ENCODE results near the gene XRCC1. TPM values are rescaled to one million over a fixed set of nuclear protein-coding genes. Genes with fewer than 3 reads are reported as not detected.
"Not testable (repeated sequence)": the region's sequence is repeated elsewhere in the genome, so short reads cannot be mapped to it uniquely, and the experiment has no call there.

The XRCC1 gene
- total RNA-seq, 2 experiments from 2014 or later, result 47.7 to 50.6 TPM

DNA sequence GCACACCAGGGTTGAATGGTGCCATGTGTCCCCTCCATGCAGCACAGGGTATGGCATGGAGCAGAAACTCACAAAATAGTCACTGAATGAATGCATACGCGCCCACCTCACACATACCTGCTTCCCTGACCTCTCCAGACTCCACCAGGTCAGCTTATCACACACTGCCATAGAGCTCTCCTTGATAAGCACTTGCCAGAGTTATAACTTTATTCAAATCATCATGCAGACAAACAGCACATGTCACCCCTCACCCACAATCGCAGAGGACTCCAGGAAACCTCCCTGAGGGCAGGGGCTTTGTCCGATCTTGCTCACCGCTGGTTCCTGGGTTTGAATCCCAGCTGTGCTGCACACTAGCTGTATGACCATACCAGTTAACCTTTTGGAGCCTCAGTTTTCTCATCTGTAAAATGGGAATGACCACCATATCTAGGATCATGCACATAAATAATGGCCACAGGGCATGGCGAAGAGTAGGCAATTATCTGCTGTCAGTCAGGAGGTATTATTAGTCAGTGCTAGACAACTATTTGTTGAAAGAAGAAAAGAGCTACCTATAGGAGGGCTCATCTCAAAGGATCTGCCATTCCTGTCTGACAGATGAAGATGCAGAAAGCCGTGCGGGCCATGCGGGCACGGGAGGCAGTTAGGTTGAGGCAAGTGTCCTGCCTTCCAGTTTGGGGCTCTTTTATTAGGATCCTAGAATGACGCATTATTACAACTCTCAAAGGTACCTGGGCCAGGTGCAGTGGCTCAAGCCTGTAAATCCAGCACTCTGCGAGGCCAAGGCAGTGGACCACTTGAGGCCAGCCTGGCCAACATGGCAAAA, 14.0 kb downstream of the XRCC1 start:
- peak overlapping the region; percentile 92 for H3K27ac Mint-ChIP-seq
- peaks cover 34% of the 10 kb centered on the region for H3K4me1 Mint-ChIP-seq

GRCh38 chr19:43560687-43561086, 14.6 kb downstream of the XRCC1 start:
- peaks cover 36% of the 10 kb centered on the region for H3K4me1 Mint-ChIP-seq
- CTCF ChIA-PET, result interaction anchor here (2.7 to 9.2 kb wide), 2 partner anchors 34 to 35 kb away, joined by 23 to 173 read pairs; partner anchors contain the start of genes IRGQ and ZNF576

More for the DNA sequence above, 14.0 kb downstream of the XRCC1 start:
- H3K27me3 Mint-ChIP-seq, result no peaks in the 10 kb centered on the region
- DNase-seq, result no peak
- CTCF ChIA-PET, result interaction anchor here (2.7 kb wide), 1 partner anchor 33 kb away, joined by 23 read pairs; the partner anchor contains the start of gene IRGQ
- ATAC-seq, result no peak
- no peaks in the 10 kb centered on the region for H3K9me3 Mint-ChIP-seq (ENCODE audit: low read depth)
- peaks cover 25% of the 10 kb centered on the region for H3K36me3 Mint-ChIP-seq
- H3K4me3 Mint-ChIP-seq, result no peak overlapping the region

GRCh38 chr19:43555185-43555770, 20.0 kb downstream of the XRCC1 start:
- Mint-ChIP-seq H3K36me3 (peaks cover 15% of the 10 kb centered on the region), H3K4me3 (no peak overlapping the region), H3K4me1 (peaks cover 11% of the 10 kb centered on the region), H3K9me3 (ENCODE audit: low read depth) (no peaks in the 10 kb centered on the region), H3K27me3 (no peaks in the 10 kb centered on the region), H3K27ac (peak overlapping the region; percentile 61)
- DNase-seq, result peak; percentile 89
- CTCF ChIA-PET, result interaction anchor here (0.7 to 9.2 kb wide), 30 partner anchors 10 to 254 kb away, joined by 3 to 173 read pairs (median 6); partner anchors contain the start of genes IRGQ, PINLYP, PLAUR and SMG9
- ATAC-seq, result peak; percentile 94

More at GRCh38 chr19:43560687-43561086, 14.6 kb downstream of the XRCC1 start:
- ATAC-seq, result no peak
- peaks cover 25% of the 10 kb centered on the region for H3K36me3 Mint-ChIP-seq
- DNase-seq, result no peak
- no peaks in the 10 kb centered on the region for H3K9me3 Mint-ChIP-seq (ENCODE audit: low read depth)
- peak overlapping the region; percentile 22 for H3K27ac Mint-ChIP-seq
- H3K4me3 Mint-ChIP-seq, result no peak overlapping the region
- no peaks in the 10 kb centered on the region for H3K27me3 Mint-ChIP-seq

GRCh38 chr19:43554317-43554895, 20.9 kb downstream of the XRCC1 start:
- peaks cover 13% of the 10 kb centered on the region for H3K36me3 Mint-ChIP-seq
- H3K4me1 Mint-ChIP-seq, result peaks cover 11% of the 10 kb centered on the region
- no peak overlapping the region for H3K4me3 Mint-ChIP-seq
- H3K27me3 Mint-ChIP-seq, result no peaks in the 10 kb centered on the region
- DNase-seq (no peak), ATAC-seq (no peak)
- H3K9me3 Mint-ChIP-seq (ENCODE audit: low read depth), result no peaks in the 10 kb centered on the region
- peak overlapping the region; percentile 29 for H3K27ac Mint-ChIP-seq
- CTCF ChIA-PET, result interaction anchor here (1.0 to 9.2 kb wide), 24 partner anchors 9 to 255 kb away, joined by 3 to 173 read pairs (median 8); partner anchors contain the start of genes IRGQ, PINLYP, SMG9 and XRCC1

GRCh38 chr19:43553656-43554055, 21.7 kb downstream of the XRCC1 start:
- no peaks in the 10 kb centered on the region for H3K27me3 Mint-ChIP-seq

GRCh38 chr19:43552616-43553015, 22.7 kb downstream of the XRCC1 start:
- CTCF ChIA-PET, result interaction anchor here (1.2 to 9.2 kb wide), 4 partner anchors 11 to 106 kb away, joined by 3 to 173 read pairs (median 4); partner anchors contain the start of genes IRGQ and ZNF576
- H3K4me3 Mint-ChIP-seq, result no peak overlapping the region
- no peak overlapping the region for H3K27ac Mint-ChIP-seq
- no peaks in the 10 kb centered on the region for H3K27me3 Mint-ChIP-seq
- no peak for DNase-seq
- H3K36me3 Mint-ChIP-seq, result peaks cover 16% of the 10 kb centered on the region
- peaks cover 11% of the 10 kb centered on the region for H3K4me1 Mint-ChIP-seq
- H3K9me3 Mint-ChIP-seq (ENCODE audit: low read depth), result no peaks in the 10 kb centered on the region
- ATAC-seq, result no peak

More at GRCh38 chr19:43553656-43554055, 21.7 kb downstream of the XRCC1 start:
- DNase-seq, result no peak
- Mint-ChIP-seq H3K27ac (no peak overlapping the region), H3K9me3 (ENCODE audit: low read depth) (no peaks in the 10 kb centered on the region), H3K4me1 (peaks cover 11% of the 10 kb centered on the region), H3K36me3 (peaks cover 16% of the 10 kb centered on the region), H3K4me3 (no peak overlapping the region)
- no peak for ATAC-seq
- CTCF ChIA-PET, result interaction anchor here (1.4 to 9.2 kb wide), 8 partner anchors 10 to 107 kb away, joined by 3 to 173 read pairs (median 15); partner anchors contain the start of genes IRGQ, PINLYP, XRCC1 and ZNF575

DNA sequence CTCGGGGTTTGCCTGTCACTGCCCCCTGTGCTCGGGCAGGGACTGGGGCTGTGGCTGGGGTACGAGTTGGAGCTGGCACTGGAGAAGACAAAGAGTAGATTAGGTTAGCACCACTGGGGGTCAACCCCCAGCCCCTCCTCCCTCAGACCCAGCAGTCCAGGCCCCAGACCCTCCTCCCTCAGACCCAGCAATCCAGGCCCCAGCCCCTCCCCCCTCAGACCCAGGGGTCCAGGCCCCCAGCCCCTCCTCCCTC, 23.2 kb downstream of the XRCC1 start:
- no peaks in the 10 kb centered on the region for H3K9me3 Mint-ChIP-seq (ENCODE audit: low read depth)
- ATAC-seq (no peak), DNase-seq (no peak)
- H3K4me3 Mint-ChIP-seq, result no peak overlapping the region
- peaks cover 11% of the 10 kb centered on the region for H3K4me1 Mint-ChIP-seq
- no peaks in the 10 kb centered on the region for H3K27me3 Mint-ChIP-seq
- CTCF ChIA-PET, result interaction anchor here (1.2 to 9.2 kb wide), 3 partner anchors 16 to 105 kb away, joined by 4 to 173 read pairs (median 4); partner anchors contain the start of genes IRGQ and ZNF576
- H3K27ac Mint-ChIP-seq, result no peak overlapping the region
- H3K36me3 Mint-ChIP-seq, result peaks cover 13% of the 10 kb centered on the region

- DNase-seq (no peak), ATAC-seq (no peak)
- H3K4me1 Mint-ChIP-seq, result peaks cover 11% of the 10 kb centered on the region
- H3K27ac Mint-ChIP-seq, result no peak overlapping the region
- CTCF ChIA-PET, result interaction anchor here (0.6 to 9.2 kb wide), 4 partner anchors 15 to 105 kb away, joined by 4 to 173 read pairs (median 4); partner anchors contain the start of genes IRGQ and ZNF576
- peaks cover 13% of the 10 kb centered on the region for H3K36me3 Mint-ChIP-seq
- H3K4me3 Mint-ChIP-seq, result no peak overlapping the region
- no peaks in the 10 kb centered on the region for H3K27me3 Mint-ChIP-seq
- no peaks in the 10 kb centered on the region for H3K9me3 Mint-ChIP-seq (ENCODE audit: low read depth)
Measured at GRCh38 chr19:43551399-43552197, 23.7 kb downstream of the XRCC1 start.

GRCh38 chr19:43548706-43549105, 26.6 kb downstream of the XRCC1 start:
- ATAC-seq (no peak), DNase-seq (no peak)
- CTCF ChIA-PET, result interaction anchor here (2.0 kb wide), 1 partner anchor 13 kb away, joined by 4 read pairs; no protein-coding TSS in a partner anchor
- Mint-ChIP-seq H3K36me3 (peaks cover 8% of the 10 kb centered on the region), H3K9me3 (ENCODE audit: low read depth) (no peaks in the 10 kb centered on the region), H3K4me3 (no peak overlapping the region), H3K4me1 (no peaks in the 10 kb centered on the region), H3K27me3 (no peaks in the 10 kb centered on the region), H3K27ac (no peak overlapping the region)

- H3K4me1 Mint-ChIP-seq; DNase-seq; H3K27me3 Mint-ChIP-seq; ATAC-seq; CTCF ChIA-PET; H3K9me3 Mint-ChIP-seq (ENCODE audit: low read depth); H3K4me3 Mint-ChIP-seq; H3K27ac Mint-ChIP-seq: not testable (repeated sequence)
- peaks cover 14% of the 10 kb centered on the region for H3K36me3 Mint-ChIP-seq
Measured at GRCh38 chr19:43547926-43548325, 27.4 kb downstream of the XRCC1 start.

DNA sequence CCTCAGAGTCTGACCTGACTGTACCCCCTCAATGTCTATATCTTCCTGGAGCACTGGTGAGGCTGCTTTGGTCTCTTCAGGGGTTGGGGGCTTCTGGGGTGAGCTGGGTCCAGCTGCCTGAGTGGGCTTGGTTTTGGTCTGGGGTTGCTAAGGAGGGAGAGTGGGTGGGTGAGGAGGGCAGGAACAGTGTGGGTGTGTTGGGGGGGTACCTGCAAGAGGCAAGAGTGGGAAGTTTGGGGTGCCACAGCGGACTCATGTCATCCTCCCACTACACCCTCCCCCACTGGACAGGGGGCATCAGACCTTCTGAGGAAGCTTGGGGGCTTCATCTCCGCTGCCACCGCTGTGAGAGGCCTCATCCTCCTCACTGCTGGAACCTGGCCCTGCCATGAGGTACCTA, 28.7 kb downstream of the XRCC1 start:
- Mint-ChIP-seq H3K9me3 (ENCODE audit: low read depth) (no peaks in the 10 kb centered on the region), H3K36me3 (peaks cover 17% of the 10 kb centered on the region), H3K27ac (no peak overlapping the region), H3K4me1 (no peaks in the 10 kb centered on the region), H3K27me3 (no peaks in the 10 kb centered on the region), H3K4me3 (no peak overlapping the region)
- CTCF ChIA-PET, result interaction anchor here (1.0 to 4.9 kb wide), 2 partner anchors 9 to 16 kb away, joined by 3 to 22 read pairs; no protein-coding TSS in a partner anchor
- no peak for ATAC-seq
- no peak for DNase-seq

DNA sequence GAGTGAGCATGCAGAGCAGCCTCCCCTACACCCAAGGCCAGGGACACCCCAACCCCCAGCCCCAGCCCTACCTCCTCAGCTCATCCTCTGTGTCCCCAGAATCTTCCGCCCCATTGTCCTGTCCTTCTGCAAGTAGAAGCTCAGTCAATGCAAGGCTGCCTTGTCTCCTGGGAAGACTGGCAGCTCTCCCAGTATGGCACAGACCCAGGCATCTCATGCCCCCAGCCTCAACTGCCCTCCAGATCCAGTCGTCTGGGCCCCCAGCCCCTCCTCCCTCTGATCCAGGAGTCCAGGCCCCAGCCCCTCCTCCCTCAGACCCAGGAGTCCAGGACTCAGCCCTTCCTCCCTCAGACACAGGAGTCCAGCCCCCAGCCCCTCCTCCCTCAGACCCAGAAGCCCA, 29.3 kb downstream of the XRCC1 start:
- H3K4me3 Mint-ChIP-seq, result no peak overlapping the region
- no peak for DNase-seq
- no peak for ATAC-seq
- no peaks in the 10 kb centered on the region for H3K9me3 Mint-ChIP-seq (ENCODE audit: low read depth)
- CTCF ChIA-PET, result interaction anchor here (1.5 to 4.9 kb wide), 2 partner anchors 9 to 48 kb away, joined by 5 to 22 read pairs; no protein-coding TSS in a partner anchor
- H3K27ac Mint-ChIP-seq, result no peak overlapping the region
- H3K4me1 Mint-ChIP-seq, result no peaks in the 10 kb centered on the region
- peaks cover 18% of the 10 kb centered on the region for H3K36me3 Mint-ChIP-seq
- no peaks in the 10 kb centered on the region for H3K27me3 Mint-ChIP-seq
